ENCODE data around the gene SGPP1. TPM values are rescaled to one million over a fixed set of nuclear protein-coding genes. Genes with fewer than 3 reads are reported as not detected.

The SGPP1 gene
- total RNA-seq, 1 experiment from 2014 or later, result 5.5 TPM

GRCh38 chr14:63737582-63738006 lies 9.7 kb upstream of the SGPP1 start:
- Histone ChIP-seq H3K9me3 (ENCODE audit: control insufficient read depth, low read depth, low read length) (no peaks in the 10 kb centered on the region), H2BK12ac (ENCODE audit: insufficient read length, low read depth, low read length) (no peak overlapping the region), H4K91ac (ENCODE audit: insufficient read length, low read depth, low read length) (no peak overlapping the region), H3K79me2 (ENCODE audit: insufficient read depth, low read length) (no peaks in the 10 kb centered on the region), H3K18ac (ENCODE audit: insufficient read length, low read depth, low read length) (no peak overlapping the region), H2BK120ac (ENCODE audit: low read depth, low read length, poor library complexity, severe bottlenecking) (no peak overlapping the region), H3K4ac (ENCODE audit: low read depth, low read length) (no peak overlapping the region), H3K23me2 (ENCODE audit: insufficient read length, low read depth, low read length, poor library complexity, severe bottlenecking) (no peaks in the 10 kb centered on the region), H4K8ac (replicated peaks; ENCODE audit: insufficient read length, low read depth, low read length) (no peak overlapping the region), H4K5ac (ENCODE audit: insufficient read length, low read depth, low read length) (no peak overlapping the region), H3K56ac (ENCODE audit: insufficient read length, low read depth, low read length) (no peak overlapping the region), H3K4me2 (ENCODE audit: insufficient read depth, insufficient read length, low read length) (no peak overlapping the region), H2BK15ac (ENCODE audit: low read depth, low read length) (no peak overlapping the region), H3T11ph (ENCODE audit: low read length) (no peak overlapping the region), H3K23ac (ENCODE audit: insufficient read length, low read depth, low read length) (no peak overlapping the region), H3K9ac (ENCODE audit: extremely low read depth, insufficient read length, low read length) (no peak overlapping the region), H4K20me1 (ENCODE audit: control insufficient read depth, insufficient read depth, insufficient read length) (no peaks in the 10 kb centered on the region), H3K27me3 (ENCODE audit: insufficient read depth, low read length) (no peaks in the 10 kb centered on the region), H3K27ac (ENCODE audit: insufficient read length, low read depth, low read length) (no peak overlapping the region), H2BK5ac (ENCODE audit: insufficient read length, low read length) (no peak overlapping the region), H3K4me1 (ENCODE audit: insufficient read depth, low read length) (no peaks in the 10 kb centered on the region), H3K14ac (ENCODE audit: insufficient read depth, low read length) (no peak overlapping the region), H3K79me1 (ENCODE audit: insufficient read depth, low read depth, low read length, poor library complexity, severe bottlenecking) (no peaks in the 10 kb centered on the region), H2AFZ (ENCODE audit: low read length) (no peak overlapping the region), H2BK20ac (ENCODE audit: low read depth, low read length, poor library complexity, severe bottlenecking) (no peak overlapping the region), H2AK5ac (ENCODE audit: insufficient read length, low read length) (no peak overlapping the region)
- no peak overlapping the region for H3K27ac Mint-ChIP-seq
- H3K36me3 Mint-ChIP-seq (ENCODE audit: insufficient read depth in 1 of 3, low read depth in 3 of 3), result no peaks in the 10 kb centered on the region
- no peak overlapping the region for H3K4me3 Mint-ChIP-seq
- H3K27me3 Mint-ChIP-seq (ENCODE audit: low read depth), result no peaks in the 10 kb centered on the region; the same call in 1 of the 2 replicates
- no peaks in the 10 kb centered on the region for H3K9me3 Mint-ChIP-seq
- DNase-seq, result no peak
- H3K4me1 Mint-ChIP-seq, result no peaks in the 10 kb centered on the region
- WGBS (ENCODE audit: extremely low coverage, insufficient read length, low lambda C conversion rate), result no CpG with 5 or more reads among the region's 1 CpG
- TF ChIP-seq, protein P1, sequence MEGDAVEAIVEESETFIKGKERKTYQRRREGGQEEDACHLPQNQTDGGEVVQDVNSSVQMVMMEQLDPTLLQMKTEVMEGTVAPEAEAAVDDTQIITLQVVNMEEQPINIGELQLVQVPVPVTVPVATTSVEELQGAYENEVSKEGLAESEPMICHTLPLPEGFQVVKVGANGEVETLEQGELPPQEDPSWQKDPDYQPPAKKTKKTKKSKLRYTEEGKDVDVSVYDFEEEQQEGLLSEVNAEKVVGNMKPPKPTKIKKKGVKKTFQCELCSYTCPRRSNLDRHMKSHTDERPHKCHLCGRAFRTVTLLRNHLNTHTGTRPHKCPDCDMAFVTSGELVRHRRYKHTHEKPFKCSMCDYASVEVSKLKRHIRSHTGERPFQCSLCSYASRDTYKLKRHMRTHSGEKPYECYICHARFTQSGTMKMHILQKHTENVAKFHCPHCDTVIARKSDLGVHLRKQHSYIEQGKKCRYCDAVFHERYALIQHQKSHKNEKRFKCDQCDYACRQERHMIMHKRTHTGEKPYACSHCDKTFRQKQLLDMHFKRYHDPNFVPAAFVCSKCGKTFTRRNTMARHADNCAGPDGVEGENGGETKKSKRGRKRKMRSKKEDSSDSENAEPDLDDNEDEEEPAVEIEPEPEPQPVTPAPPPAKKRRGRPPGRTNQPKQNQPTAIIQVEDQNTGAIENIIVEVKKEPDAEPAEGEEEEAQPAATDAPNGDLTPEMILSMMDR (conservative IDR thresholded peaks at IDR 0.05), result no peak

Measured in H9 (cell line).